ENCODE results near the gene LAYN.

GRCh38 chr11:111606986-111607385 is 66.5 kb downstream of the LAYN start:
- no peak for TF ChIP-seq POLR2AphosphoS5 (IDR thresholded peaks at IDR 0.05; ENCODE audit: low read depth, low read length)
- no peak for TF ChIP-seq POLR2A (IDR thresholded peaks at IDR 0.05; ENCODE audit: low read depth, low read length)
- no peak for TF ChIP-seq TAF1 (IDR thresholded peaks at IDR 0.05; ENCODE audit: borderline replicate concordance, low read depth, low read length)
